A673 (cell line): Measurements from ENCODE around the gene FLRT1.

Source experiments
- EZH2 ChIP-seq: fragments of 200-600 bp; sonication (generic); IDR thresholded peaks from 2 replicates; pipeline ENCODE4 v1.6.1; 2017; ENCODE audit warnings: borderline replicate concordance, low read depth, mild to moderate bottlenecking, mixed read lengths, antibody characterized with exemption, low read length; ENCODE audit not compliant: poor library complexity, severe bottlenecking
- TF ChIP-seq, protein P1 (sequence below): fragments of 300-800, 200-600 bp; sonication (generic); conservative IDR thresholded peaks from 2 replicates; pipeline ENCODE4 v1.5.1; 2017; ENCODE audit warnings: low read depth, mild to moderate bottlenecking, antibody characterized with exemption, low read length, moderate library complexity, mixed read lengths

DNA sequence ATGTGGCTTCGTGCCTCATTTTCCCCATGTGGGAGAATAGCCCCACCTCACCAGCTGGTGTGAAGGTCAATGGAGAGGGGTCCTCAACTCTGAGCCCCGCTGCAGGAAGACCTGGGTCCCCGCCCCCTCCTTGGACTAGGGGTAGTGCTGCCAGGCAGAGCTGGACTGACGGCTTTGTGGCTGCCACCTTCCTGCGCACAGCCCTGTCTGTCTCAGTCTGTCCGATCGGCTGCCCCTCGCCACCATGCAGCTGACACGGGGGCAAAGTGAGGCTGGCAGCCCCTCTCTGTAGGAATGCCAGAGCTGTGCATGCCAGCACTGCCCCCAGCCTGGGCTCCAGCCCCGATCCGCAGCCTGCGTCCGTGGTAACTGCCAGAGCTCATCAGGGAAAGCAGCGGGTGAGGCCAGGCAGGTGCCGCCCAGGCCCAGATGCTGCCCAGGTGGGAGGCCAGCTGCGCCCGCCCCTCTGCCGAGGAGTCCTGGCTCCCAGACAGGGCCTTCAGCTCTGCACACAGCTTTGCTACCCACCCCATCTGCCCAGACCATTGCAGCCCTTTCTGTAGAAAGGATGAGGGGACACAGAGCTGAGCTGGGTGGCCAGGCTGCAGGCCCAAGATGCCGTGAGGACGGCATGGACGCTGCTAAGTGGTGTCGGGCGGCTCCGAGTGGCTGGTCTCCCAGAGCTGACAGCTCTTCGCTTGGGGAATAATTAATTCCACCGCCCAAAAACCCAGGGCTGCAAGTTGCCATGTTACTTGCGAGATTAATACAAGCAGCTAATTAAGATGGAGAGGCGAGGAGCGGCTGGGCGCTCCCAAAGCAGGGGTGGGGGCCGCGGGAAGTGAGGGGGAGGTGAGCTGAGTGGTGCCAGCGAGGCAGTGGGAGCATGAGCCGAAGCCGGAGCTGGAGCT, 19.5 kb upstream of the FLRT1 start:
- TF ChIP-seq, protein P1, sequence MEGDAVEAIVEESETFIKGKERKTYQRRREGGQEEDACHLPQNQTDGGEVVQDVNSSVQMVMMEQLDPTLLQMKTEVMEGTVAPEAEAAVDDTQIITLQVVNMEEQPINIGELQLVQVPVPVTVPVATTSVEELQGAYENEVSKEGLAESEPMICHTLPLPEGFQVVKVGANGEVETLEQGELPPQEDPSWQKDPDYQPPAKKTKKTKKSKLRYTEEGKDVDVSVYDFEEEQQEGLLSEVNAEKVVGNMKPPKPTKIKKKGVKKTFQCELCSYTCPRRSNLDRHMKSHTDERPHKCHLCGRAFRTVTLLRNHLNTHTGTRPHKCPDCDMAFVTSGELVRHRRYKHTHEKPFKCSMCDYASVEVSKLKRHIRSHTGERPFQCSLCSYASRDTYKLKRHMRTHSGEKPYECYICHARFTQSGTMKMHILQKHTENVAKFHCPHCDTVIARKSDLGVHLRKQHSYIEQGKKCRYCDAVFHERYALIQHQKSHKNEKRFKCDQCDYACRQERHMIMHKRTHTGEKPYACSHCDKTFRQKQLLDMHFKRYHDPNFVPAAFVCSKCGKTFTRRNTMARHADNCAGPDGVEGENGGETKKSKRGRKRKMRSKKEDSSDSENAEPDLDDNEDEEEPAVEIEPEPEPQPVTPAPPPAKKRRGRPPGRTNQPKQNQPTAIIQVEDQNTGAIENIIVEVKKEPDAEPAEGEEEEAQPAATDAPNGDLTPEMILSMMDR = no peak
- TF ChIP-seq EZH2 = no peak
